Coronary artery (tissue), 2 donors: ENCODE data around the gene COMMD1.

ENCODE experiments used
- DNase-seq: peaks from one replicate; pipeline ENCODE4 v3.0.0-alpha.2; 2017; ENCODE audit warnings: low spot score
- H3K27ac ChIP-seq, 2 donors: fragments of 200-600 bp; sonication (generic); one replicate each; pipeline ENCODE4 v1.5.1; 2016 to 2019
- H3K4me3 ChIP-seq: fragments of 200-600 bp; sonication (generic); 2 replicates; pipeline ENCODE4 v1.5.1; 2016; ENCODE audit warnings: mild to moderate bottlenecking, moderate library complexity
- TF ChIP-seq, protein P1 (sequence below): fragments of 200-600 bp; sonication (generic); IDR thresholded peaks from one replicate; pipeline ENCODE4 v1.5.1; 2019; ENCODE audit warnings: antibody characterized with exemption

COMMD1 gene

GRCh38 chr2:62054029-62054791 is 148.7 kb downstream of the COMMD1 start:
- TF ChIP-seq, protein P1, sequence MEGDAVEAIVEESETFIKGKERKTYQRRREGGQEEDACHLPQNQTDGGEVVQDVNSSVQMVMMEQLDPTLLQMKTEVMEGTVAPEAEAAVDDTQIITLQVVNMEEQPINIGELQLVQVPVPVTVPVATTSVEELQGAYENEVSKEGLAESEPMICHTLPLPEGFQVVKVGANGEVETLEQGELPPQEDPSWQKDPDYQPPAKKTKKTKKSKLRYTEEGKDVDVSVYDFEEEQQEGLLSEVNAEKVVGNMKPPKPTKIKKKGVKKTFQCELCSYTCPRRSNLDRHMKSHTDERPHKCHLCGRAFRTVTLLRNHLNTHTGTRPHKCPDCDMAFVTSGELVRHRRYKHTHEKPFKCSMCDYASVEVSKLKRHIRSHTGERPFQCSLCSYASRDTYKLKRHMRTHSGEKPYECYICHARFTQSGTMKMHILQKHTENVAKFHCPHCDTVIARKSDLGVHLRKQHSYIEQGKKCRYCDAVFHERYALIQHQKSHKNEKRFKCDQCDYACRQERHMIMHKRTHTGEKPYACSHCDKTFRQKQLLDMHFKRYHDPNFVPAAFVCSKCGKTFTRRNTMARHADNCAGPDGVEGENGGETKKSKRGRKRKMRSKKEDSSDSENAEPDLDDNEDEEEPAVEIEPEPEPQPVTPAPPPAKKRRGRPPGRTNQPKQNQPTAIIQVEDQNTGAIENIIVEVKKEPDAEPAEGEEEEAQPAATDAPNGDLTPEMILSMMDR = no peak
- Histone ChIP-seq H3K4me3 (no peak overlapping the region), H3K27ac (no peak overlapping the region)
- no peak for DNase-seq

DNA sequence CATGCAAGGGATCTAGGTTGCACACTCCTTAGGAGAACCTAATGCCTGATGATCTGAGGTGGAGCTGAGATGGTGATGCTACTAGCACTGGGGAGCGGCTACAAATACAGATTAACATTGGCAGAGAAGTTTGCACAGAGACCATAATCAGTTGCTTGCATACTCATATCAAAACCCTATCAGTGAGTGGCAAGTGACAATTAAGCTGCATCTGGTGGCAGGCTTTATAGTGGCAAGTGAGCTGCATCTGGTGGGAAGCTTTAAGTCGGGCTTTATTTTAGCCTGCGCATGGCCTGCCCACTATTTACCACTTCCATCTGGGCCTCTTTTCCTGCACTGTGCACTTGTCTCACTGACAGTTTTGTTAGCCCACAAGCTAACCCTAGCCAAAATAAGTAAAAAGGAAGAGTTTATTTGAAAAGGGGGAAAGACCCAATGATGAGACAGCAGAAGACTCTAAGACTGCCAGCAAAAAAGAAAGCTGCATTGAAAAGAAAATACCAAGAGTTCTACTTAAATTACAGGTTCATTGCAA is 149.5 kb downstream of the COMMD1 start:
- Histone ChIP-seq H3K4me3 (no peak overlapping the region), H3K27ac (no peak overlapping the region)
- TF ChIP-seq, protein P1 = no peak
- no peak for DNase-seq

- no peak for DNase-seq
- TF ChIP-seq, protein P1 = no peak
- Histone ChIP-seq H3K27ac (no peak overlapping the region), H3K4me3 (no peak overlapping the region)
Observed at GRCh38 chr2:62055724-62056336, 150.4 kb downstream of the COMMD1 start.

GRCh38 chr2:62056341-62056740 is 150.9 kb downstream of the COMMD1 start:
- no peak for DNase-seq
- TF ChIP-seq, protein P1 = no peak
- no peak overlapping the region for H3K27ac ChIP-seq
- H3K4me3 ChIP-seq = no peak overlapping the region

GRCh38 chr2:62065243-62065642 is 159.8 kb downstream of the COMMD1 start:
- TF ChIP-seq, protein P1 = no peak

GRCh38 chr2:62071126-62071598 is 165.7 kb downstream of the COMMD1 start:
- TF ChIP-seq, protein P1 = no peak

More at GRCh38 chr2:62065243-62065642, 159.8 kb downstream of the COMMD1 start:
- DNase-seq = no peak
- no peak overlapping the region for H3K4me3 ChIP-seq
- no peak overlapping the region for H3K27ac ChIP-seq

More at GRCh38 chr2:62071126-62071598, 165.7 kb downstream of the COMMD1 start:
- H3K4me3 ChIP-seq = no peak overlapping the region
- DNase-seq = no peak
- no peak overlapping the region for H3K27ac ChIP-seq
